ENCODE data around the gene ZFYVE28. TPM values are rescaled to one million over a fixed set of nuclear protein-coding genes. Genes with fewer than 3 reads are reported as not detected.

Gene ZFYVE28
- total RNA-seq, 1 experiment from 2014 or later = 1.9 TPM

DNA sequence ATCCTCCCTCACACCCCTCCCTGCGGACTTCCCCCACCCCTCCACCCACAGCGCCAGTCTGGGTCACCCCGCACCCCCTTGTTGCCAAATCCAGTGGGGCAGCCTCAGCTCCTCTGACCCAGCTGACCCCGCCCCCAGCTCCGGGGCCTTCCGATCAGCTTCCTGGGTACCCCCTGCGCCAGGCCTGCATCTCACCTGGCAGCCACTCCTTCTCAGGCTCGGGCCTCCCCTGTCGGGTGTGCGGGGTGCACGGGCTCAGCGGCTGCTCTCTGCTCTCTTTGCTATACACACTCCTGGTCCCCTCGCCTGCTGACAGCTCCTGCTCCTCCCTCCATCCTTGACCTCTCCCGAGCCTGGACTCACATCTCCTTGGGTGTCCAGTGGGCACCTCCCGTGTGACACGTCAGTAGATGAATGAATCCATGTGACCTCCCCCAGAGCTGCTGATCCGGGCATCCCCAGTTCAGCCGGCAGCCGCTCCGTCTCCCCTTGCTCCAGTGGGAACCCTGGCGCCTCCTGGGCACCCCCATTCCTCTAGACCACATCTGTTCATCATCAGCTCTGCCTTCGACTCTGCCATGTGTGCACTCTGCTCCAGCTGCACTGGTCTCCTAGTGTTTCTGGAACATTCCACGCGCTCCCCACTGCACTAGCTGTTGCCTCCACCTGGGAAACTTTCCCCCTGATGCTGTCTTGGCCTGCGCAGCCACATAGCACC lies 10.2 kb upstream of the ZFYVE28 start:
- no peak for DNase-seq (ENCODE audit: low spot score)

DNA sequence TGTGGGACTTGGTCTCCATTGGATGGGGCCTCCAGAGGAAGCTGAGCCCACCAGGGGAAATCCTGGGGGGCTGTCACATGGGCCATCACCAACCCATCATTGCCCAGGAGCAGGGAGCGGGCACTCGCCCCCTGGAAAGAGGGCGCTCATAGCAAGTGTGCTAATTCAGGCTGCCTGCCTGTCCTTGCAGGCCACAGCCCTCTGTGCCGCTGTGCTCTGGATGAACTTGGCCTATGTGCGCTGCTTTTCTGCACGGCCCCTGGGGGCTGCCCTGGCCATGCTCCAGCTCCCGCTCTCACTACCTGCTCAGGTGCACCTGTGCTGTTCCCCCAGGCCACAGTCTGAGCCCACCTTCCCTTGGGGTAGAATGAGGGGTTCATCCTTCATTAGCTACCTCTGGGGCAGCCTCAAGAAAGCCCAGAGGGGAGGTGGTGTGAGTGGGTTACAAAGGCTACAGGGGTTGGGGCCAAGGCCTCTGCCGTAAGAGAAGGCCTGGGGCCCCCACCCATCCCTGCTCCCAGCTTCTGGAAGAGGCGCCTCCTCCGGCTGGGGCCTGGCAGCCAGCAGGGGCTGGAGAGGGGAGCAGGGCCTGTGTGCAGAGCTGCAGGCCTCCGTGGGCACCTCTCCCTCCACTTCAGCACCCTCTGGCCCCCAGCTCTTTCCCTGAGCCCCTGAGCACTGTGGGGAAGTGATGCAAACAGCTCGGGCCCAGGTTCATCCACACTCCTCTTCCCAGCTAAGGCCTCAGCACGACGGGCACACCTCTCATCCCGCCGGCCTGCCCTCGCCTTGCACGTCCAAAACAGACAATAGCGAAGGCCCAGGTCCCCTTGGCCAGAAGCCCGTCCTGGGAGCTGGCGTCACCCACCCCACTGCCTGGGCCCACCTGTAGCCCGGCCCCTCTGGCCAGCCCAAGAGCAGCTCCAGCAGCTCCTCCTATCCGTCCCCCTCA lies 9.2 kb upstream of the ZFYVE28 start:
- no peak for DNase-seq (ENCODE audit: low spot score)

DNA sequence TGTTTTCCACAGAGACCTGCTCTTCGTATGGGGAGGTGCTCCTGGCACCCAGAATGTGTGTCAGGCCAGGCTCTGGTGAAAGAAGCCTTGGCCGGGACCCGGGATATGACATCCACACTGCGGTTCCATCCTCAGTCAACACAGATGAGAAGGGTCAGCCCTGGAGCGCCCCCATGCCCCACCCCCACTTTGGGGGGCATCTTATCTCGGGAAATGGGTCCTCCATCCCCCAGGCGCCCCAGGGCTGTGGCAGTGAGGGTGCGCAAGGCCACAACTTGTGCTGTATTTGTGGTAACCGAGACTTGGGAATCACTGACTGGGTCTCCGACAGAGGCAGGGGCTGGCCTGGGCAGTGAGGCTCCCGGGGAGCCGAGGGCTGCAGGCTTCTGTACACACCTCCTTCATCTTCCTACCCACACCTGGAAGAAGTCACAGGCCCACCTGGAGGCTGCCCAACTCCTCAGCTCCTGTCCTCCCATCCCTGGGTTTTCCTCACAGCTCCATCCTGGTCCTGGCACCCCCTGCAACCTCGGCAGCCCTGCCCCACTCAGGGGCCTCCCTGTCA lies 8.3 kb upstream of the ZFYVE28 start:
- no peak for DNase-seq (ENCODE audit: low spot score)

- no peak for DNase-seq (ENCODE audit: low spot score)
Measured at GRCh38 chr4:2426069-2426397, 7.6 kb upstream of the ZFYVE28 start.

DNA sequence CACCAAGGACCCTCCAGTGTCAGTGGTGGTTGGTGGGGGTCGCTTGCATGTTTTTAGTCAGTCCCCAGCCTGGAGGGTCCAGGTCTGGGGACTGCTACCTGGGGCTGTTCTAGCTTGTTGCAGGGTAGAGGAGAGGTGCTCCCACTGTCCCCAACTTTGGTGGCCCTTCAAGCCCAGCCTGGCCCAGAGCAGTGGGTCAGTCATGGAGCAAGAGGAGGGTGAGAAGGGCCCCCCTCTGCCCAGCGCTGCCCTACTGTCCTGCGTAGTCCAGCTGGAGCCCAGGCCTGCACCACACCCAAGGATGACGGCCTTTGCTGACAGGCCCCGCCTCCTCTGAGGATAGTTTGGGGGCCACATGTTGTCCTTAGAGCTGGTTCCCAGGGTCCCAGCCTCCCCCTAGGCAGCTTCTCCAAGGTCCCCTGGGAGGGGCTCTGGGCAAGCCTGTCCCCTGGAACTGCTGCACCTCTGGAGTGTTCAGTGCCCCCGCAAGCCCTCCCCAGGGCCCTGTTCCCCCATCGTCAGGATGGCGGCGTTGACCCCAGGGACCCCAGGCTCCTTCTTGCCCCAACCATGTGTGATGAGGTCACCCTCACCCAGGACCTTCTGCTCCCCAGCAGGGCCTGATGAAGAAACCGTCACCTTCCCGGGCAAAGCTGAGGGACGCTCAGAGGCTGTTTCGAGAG lies 7.1 kb upstream of the ZFYVE28 start:
- no peak for DNase-seq (ENCODE audit: low spot score)

- no peak for DNase-seq (ENCODE audit: low spot score)
Measured at GRCh38 chr4:2424581-2424980, 6.1 kb upstream of the ZFYVE28 start.

- no peak for DNase-seq (ENCODE audit: low spot score)
Measured at GRCh38 chr4:2423695-2424094, 5.2 kb upstream of the ZFYVE28 start.

- no peak for DNase-seq (ENCODE audit: low spot score)
Measured at GRCh38 chr4:2423066-2423465, 4.6 kb upstream of the ZFYVE28 start.

DNA sequence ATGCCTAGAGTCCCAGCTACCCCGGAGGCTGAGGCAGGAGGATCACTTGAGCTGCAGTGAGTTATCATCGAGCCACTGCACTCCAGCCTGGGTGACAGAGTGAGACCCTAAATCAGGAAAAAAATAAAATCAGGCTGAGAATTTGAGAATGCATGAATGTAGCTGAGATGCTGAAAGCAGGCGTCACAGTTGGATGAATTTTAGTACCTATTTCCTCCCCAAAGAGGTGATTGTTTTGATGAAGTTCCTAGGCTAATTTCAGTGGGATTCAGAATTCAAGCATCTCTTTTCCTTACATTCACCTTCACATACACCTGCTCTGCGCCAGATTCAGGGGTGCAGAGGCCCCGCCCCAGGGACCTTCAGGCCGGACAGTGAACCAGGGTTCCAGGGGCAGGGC lies 3.5 kb upstream of the ZFYVE28 start:
- DNase-seq (ENCODE audit: low spot score) = no peak

DNA sequence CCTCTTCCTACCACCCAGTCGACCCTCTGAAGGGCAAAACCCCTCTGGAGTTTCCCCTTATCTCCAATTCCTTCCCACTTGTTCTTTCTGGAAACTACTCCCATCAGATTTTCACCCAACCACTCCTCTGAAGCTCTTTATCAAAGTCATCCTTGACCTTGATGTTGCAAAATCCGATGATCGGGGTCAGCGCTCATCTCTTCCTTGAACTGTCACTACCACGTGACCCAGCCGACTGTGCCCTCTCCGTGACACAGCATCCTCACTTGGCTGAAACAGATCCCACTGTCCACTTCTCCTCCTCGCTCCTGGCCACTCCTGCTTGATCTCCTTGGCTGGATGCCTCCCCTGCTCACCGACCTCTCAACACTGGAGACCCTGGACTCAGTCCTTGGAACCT lies 1.4 kb upstream of the ZFYVE28 start:
- no peak for DNase-seq (ENCODE audit: low spot score)

GRCh38 chr4:2418650-2419571 lies 466 bp upstream of the ZFYVE28 start, which contains the start of gene CFAP99:
Gene CFAP99 (plus strand): TSS chr4:2418955.
- peak; percentile 95 for DNase-seq (ENCODE audit: low spot score)

GRCh38 chr4:2417226-2417764 lies 1.1 kb downstream of the ZFYVE28 start:
- DNase-seq (ENCODE audit: low spot score) = no peak

DNA sequence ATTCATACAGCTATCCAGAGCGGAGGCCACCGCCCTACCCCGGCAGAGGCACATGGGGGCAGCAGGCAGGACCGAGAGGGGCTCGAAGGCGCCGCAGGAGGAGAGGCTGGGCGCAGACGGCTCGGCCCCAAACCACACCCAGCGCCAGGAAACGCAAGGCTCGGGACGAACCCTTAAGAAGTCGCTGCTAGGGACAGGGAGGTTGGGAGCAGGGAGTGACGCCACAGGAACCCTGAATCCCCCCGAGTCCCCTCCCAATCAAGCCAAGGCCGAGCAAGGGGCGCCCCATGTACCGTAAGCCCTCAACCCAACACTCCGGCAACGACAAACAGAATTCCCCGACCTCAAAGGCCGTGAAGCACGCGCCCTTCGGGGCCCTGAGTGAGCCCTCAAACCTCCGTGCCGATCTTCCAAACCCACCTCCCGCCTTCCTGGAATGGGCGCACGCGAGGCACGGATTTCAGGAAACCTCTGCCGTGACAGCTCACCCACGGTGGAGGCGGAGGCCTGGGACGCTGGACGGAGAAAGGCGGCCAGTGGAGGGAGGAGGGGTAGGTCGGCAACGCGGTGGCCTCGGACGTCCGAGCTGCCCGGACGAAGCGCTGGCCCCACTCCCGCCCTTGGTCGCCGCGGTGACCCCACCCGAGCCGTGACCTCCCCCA lies 1.8 kb downstream of the ZFYVE28 start:
- DNase-seq (ENCODE audit: low spot score) = no peak

- DNase-seq (ENCODE audit: low spot score) = no peak
Measured at GRCh38 chr4:2415881-2416563, 2.4 kb downstream of the ZFYVE28 start.

GRCh38 chr4:2415213-2415612 lies 3.2 kb downstream of the ZFYVE28 start:
- no peak for DNase-seq (ENCODE audit: low spot score)

DNA sequence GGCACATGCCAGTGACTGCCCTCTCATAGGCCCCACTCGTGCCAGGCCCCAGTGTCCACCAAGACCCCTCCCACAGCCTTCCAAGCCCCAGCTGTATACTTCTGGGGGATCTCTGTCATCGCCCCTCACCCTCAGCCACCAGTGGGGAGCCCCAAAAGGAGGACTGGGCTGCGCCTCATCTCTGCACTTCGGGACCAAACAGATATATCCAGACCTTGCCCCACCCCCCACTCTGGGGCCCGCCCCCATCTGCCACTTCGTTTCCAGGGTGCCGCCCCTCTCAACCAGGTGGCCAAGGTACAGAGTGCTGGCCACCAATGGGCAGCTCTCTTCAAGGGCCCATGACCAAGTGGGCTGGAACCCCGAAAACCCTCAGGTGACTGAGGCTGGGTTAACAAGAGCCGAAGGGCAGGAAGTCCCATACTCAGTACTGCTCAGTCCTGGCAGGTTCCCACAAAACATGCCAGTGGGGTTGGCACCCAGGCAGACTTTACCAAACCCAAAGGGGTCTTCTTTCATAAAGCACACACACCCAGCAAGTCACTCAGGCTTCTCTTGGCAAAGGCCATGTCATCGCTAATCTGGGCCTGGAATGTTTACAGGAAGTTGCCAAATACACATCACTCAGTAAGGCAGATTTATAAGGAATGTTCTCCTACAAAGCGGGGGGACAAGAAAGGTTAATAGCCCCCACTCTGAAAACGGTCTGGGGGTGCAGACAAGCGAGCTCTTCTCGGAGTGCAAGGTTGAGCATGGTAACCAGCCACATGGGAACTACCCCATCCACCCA lies 4.4 kb downstream of the ZFYVE28 start:
- DNase-seq (ENCODE audit: low spot score) = peak; percentile 45

DNA sequence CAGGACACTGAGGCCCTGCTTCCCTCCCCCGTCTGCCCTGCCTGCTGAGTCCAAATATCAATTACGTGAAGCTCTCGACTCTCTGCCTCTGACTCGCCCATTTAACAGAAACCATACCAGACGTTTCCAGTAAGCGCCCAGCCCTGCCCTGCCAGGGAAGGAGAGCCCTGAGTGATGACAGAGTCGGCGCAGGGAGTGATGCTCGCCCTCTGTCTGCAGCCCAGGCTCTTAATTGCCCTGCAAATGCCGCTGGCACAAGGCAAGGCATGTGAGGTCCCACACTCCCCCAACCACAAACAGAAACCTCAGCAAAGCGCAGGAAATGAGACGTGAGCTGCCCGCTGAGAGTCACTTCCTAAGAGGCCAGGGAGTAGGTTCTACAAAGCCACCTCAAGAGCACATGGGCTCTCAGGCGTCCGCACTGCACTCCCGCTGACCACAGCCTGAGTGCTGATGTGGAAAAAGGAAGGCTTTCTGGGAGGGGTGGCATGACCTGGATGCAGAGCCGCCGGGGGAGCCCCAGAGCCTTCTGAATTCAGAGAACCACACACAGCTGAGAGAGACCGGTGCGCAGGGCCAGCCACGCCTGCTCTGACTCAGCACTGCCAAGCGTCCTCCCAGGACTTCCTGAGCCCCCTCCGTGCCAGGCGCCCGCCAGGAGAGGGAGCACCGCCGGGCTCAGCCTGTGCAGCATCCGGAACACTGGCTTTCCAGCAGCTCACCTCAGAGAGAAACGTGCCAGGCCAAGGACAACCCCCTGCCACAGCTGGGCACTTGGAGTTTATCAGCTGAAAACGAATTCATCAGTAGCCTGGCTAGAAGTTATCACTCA lies 5.3 kb downstream of the ZFYVE28 start:
- peak; percentile 100 for DNase-seq (ENCODE audit: low spot score)

- peak; percentile 69 for DNase-seq (ENCODE audit: low spot score)
Measured at GRCh38 chr4:2412534-2412884, 5.9 kb downstream of the ZFYVE28 start.

Data from H4 (cell line).